SK-N-SH (cell line): ENCODE data around the gene ATAD1.

Experiments used
- MXI1 ChIP-seq: IDR thresholded peaks from 2 replicates; pipeline ENCODE4 v1.6.1; 2012; ENCODE audit warnings: mild to moderate bottlenecking, low read depth, low read length, improper control_type of control experiment
- POLR2AphosphoS5 ChIP-seq: IDR thresholded peaks from 2 replicates; pipeline ENCODE4 v1.6.1; 2012; ENCODE audit warnings: low read depth, low read length
- REST ChIP-seq: IDR thresholded peaks from 2 replicates; pipeline ENCODE4 v1.6.1; 2012; ENCODE audit warnings: mild to moderate bottlenecking, low read depth, low read length, moderate library complexity

DNA sequence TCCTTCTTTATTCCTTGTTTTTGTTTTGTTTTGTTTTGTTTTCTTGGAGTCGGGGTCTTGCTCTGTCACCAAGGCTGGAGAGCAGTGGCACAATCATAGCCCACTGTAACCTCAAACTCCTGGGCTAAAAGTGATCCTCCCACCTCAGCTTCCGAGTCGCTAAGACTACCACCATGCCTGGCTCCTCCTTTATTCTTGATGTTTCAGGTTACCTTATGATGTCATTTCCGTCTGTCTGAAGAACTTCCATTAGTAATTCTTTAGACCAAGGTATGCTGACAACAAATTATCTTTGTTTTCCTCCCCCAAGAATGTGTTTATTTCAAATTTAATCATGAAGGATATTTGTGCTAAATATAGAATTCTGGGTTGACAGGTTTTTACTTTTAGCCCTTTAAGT lies 18.1 kb upstream of the ATAD1 start:
- TF ChIP-seq POLR2AphosphoS5 (no peak), MXI1 (no peak), REST (no peak)
